Heart left ventricle (tissue), 16 donors: Measurements from ENCODE around the gene RNGTT. TPM values are rescaled to one million over a fixed set of nuclear protein-coding genes. Genes with fewer than 3 reads are reported as not detected.

ENCODE experiments used
- ATAC-seq, 4 donors: fragments of 200-7000 bp; cut with Tn5 transposase; one replicate each; pipeline ENCODE4 v1.9.1; 2020 to 2022; ENCODE audit warnings: moderate library complexity in 4 of 4, mild to moderate bottlenecking in 3 of 4, moderate number of reproducible peaks in 1 of 4
- DNase-seq, 5 donors: peaks; one replicate each; pipeline ENCODE4 v3.0.0-alpha.2; 2020
- H3K27ac ChIP-seq, 12 donors: fragments of 200-600 bp; sonication (generic) in 4 of 12; one replicate each; pipeline versions ENCODE4 v1.5.0 to v1.8.0; 2016 to 2022; ENCODE audit warnings: mild to moderate bottlenecking in 2 of 12
- H3K27me3 ChIP-seq, 9 donors: fragments of 200-600 bp; sonication (generic) in 2 of 9; one replicate each; pipeline versions ENCODE4 v1.5.1 to v1.8.0; 2016 to 2022; ENCODE audit warnings: mild to moderate bottlenecking in 3 of 9
- H3K36me3 ChIP-seq, 9 donors: fragments of 200-600 bp; sonication (generic) in 2 of 9; one replicate each; pipeline versions ENCODE4 v1.5.0 to v1.8.0; 2018 to 2022; ENCODE audit warnings: mild to moderate bottlenecking in 2 of 9
- H3K4me1 ChIP-seq, 12 donors: fragments of 200-600 bp; sonication (generic) in 4 of 12; one replicate each; pipeline versions ENCODE4 v1.5.0 to v1.8.0; 2016 to 2022; ENCODE audit warnings: mild to moderate bottlenecking in 3 of 12
- H3K4me3 ChIP-seq, 12 donors: fragments of 200-600 bp; sonication (generic) in 4 of 12; one replicate each; pipeline versions ENCODE4 v1.5.0 to v1.8.0; 2017 to 2022; ENCODE audit warnings: mild to moderate bottlenecking in 9 of 12, moderate library complexity in 4 of 12
- H3K9me3 ChIP-seq, 12 donors: fragments of 200-600 bp; sonication (generic) in 4 of 12; one replicate each; pipeline versions ENCODE4 v1.5.0 to v1.8.0; 2016 to 2022; ENCODE audit warnings: mild to moderate bottlenecking in 1 of 12
- CTCF ChIP-seq, 12 donors: fragments of 200-600 bp; sonication (generic) in 4 of 12; IDR thresholded peaks; one replicate each; pipeline versions ENCODE4 v1.5.0 to v1.8.0; 2018 to 2022; ENCODE audit warnings: antibody characterized with exemption in 12 of 12, mild to moderate bottlenecking in 5 of 12
- POLR2A ChIP-seq, 2 donors: fragments of 450-650 bp; IDR thresholded peaks; one replicate each; pipeline ENCODE4 v1.6.1; 2017; ENCODE audit warnings: antibody characterized with exemption in 2 of 2, mild to moderate bottlenecking in 2 of 2, moderate library complexity in 2 of 2
- WGBS, 4 donors: extraction: QIAGEN DNeasy Blood & Tissue Kit in 2 of 4; methylation state at CpG; one replicate each; pipeline versions ENCODE4 v1.1.5 to v1.1.7; 2013 to 2018; 5-methylcytosine and 5-hydroxymethylcytosine counted together
- intact Hi-C, 10 donors: fragments of 100-400 bp; cut with DNase I; formaldehyde crosslinking; loops; one replicate each; pipeline versions ENCODE4 v1.11.1 to v1.14.2; 2022
- polyA plus RNA-seq, 2 donors: library from polyadenylated mRNA; stranded (reverse); fragments of 200-250 nt; gene quantifications; one replicate each; pipeline ENCODE4 v1.2.3, GENCODE V29; 2013
- total RNA-seq, 9 donors: library from RNA; depleted of rRNA in 2 of 9; stranded (reverse); fragments of >200 nt in 2 of 9; fragmentation: NEBNext Ultra II Directional in 3 of 9; extraction: Animal tissue kit (Norgen Biotek cat#: 25700) in 3 of 9; gene quantifications; one replicate each; pipeline versions ENCODE4 v1.1.0 to v1.2.4, GENCODE V29; 2016 to 2023
- donor health status: ischemic (EF 13 %, LVEDD 7.1; RV severe dilation, severe dysfunction).
- donor health status: healthy with polysubstance abuse.
- donor health status: DM: no; HTN: yes; CAD: no.
- donor health status: DM: no; HTN: no; CAD: no.
- donor health status: ischemic (EF 25% LVEDD 6.9; RV normal size, moderate dysfunction).
- donor health status: ischemic (EF 25% LVEDD 5.7; RV mildly dilated, moderate dysfunction).
- donor health status: healthy.
- donor health status: DM: yes; HTN: yes; CAD: no.
- donor health status: ischemic (EF 35%, LVEDD 5.7; RV mildly dilated, moderate dysfunction).
- donor health status: nonischemic (EF 11% LVEDD 7.7; RV severe dilation, severe dysfunction).
- donor health status: DM: yes; HTN: yes; CAD: no.
- donor health status: PGD.
- donor health status: ischemic (EF 29% LVEDD 5.4; RV normal size, mild dysfunction).
- donor health status: nonischemic (EF 23%, LVEDD 6.1; RV moderate dilation, normal function).

RNGTT gene
- total and polyA plus RNA-seq, 11 donors: 2.6 to 11.6 (median 9.1) TPM

GRCh38 chr6:88919032-88919431 lies 44.4 kb downstream of the RNGTT start:
- no peak for DNase-seq
- H3K4me3 ChIP-seq: no peak overlapping the region
- TF ChIP-seq POLR2A (IDR thresholded peaks at IDR 0.05) (no peak), CTCF (IDR thresholded peaks at IDR 0.05) (peak in 3 of 12 donors; percentile 6 to 30 (median 20))
- no peaks in the 10 kb centered on the region for H3K4me1 ChIP-seq
- H3K27ac ChIP-seq: no peak overlapping the region
- H3K27me3 ChIP-seq: no peaks in the 10 kb centered on the region
- 82 to 90% (median 84%) methylated on average over 1 of the region's 1 CpG for WGBS, 4 donors
- H3K9me3 ChIP-seq: peaks cover 0 to 9% (median 0%) of the 10 kb centered on the region in 12 donors
- intact Hi-C loops: no loop called here
- no peak for ATAC-seq
- peaks cover 0 to 14% (median 3%) of the 10 kb centered on the region in 9 donors for H3K36me3 ChIP-seq

- Histone ChIP-seq H3K27me3 (no peaks in the 10 kb centered on the region), H3K36me3 (no peaks in the 10 kb centered on the region), H3K4me1 (peaks cover 0 to 7% (median 0%) of the 10 kb centered on the region in 12 donors), H3K9me3 (peaks cover 0 to 9% (median 0%) of the 10 kb centered on the region in 12 donors), H3K27ac (no peak overlapping the region), H3K4me3 (no peak overlapping the region)
- WGBS, 4 donors: 76 to 88% (median 84%) methylated on average over 1 of the region's 1 CpG
- intact Hi-C loops: no loop called here
- DNase-seq (no peak), ATAC-seq (no peak)
- TF ChIP-seq POLR2A (IDR thresholded peaks at IDR 0.05): no peak
- no peak for TF ChIP-seq CTCF (IDR thresholded peaks at IDR 0.05)
Measured at GRCh38 chr6:88916615-88917208, 46.7 kb downstream of the RNGTT start.

- intact Hi-C loops: no loop called here
- TF ChIP-seq POLR2A (IDR thresholded peaks at IDR 0.05) (no peak), CTCF (IDR thresholded peaks at IDR 0.05) (no peak)
- H3K4me1 ChIP-seq: peaks cover 0 to 15% (median 10%) of the 10 kb centered on the region in 12 donors
- peaks cover 0 to 9% (median 0%) of the 10 kb centered on the region in 12 donors for H3K9me3 ChIP-seq
- WGBS, 4 donors: 82 to 99% (median 93%) methylated on average over 3 of the region's 3 CpGs
- ATAC-seq (no peak), DNase-seq (no peak)
- H3K36me3 ChIP-seq: no peaks in the 10 kb centered on the region
- H3K27me3 ChIP-seq: no peaks in the 10 kb centered on the region
- H3K27ac ChIP-seq: no peak overlapping the region
- H3K4me3 ChIP-seq: no peak overlapping the region
Measured at GRCh38 chr6:88914895-88915598, 48.4 kb downstream of the RNGTT start.

GRCh38 chr6:88914180-88914579 lies 49.2 kb downstream of the RNGTT start:
- peaks cover 0 to 9% (median 0%) of the 10 kb centered on the region in 12 donors for H3K9me3 ChIP-seq
- ATAC-seq (no peak), DNase-seq (no peak)
- no peaks in the 10 kb centered on the region for H3K27me3 ChIP-seq
- 95 to 98% (median 96%) methylated on average over 4 of the region's 4 CpGs for WGBS, 4 donors
- no peak overlapping the region for H3K27ac ChIP-seq
- no peak overlapping the region for H3K4me3 ChIP-seq
- intact Hi-C loops: no loop called here
- H3K4me1 ChIP-seq: peaks cover 0 to 23% (median 10%) of the 10 kb centered on the region in 12 donors
- H3K36me3 ChIP-seq: no peaks in the 10 kb centered on the region
- TF ChIP-seq POLR2A (IDR thresholded peaks at IDR 0.05) (no peak), CTCF (IDR thresholded peaks at IDR 0.05) (no peak)
